HG02840 (cell line): ENCODE measurements around the gene KREMEN1.
"Not testable (repeated sequence)": the region's sequence is repeated elsewhere in the genome, so short reads cannot be mapped to it uniquely, and the experiment has no call there.

Experiments used
- ATAC-seq: cut with Tn5 transposase; IDR thresholded peaks from one replicate; pipeline ENCODE4 v1.9.1; 2021; ENCODE audit warnings: mild to moderate bottlenecking, moderate library complexity, moderate number of reproducible peaks; ENCODE audit not compliant: unreplicated experiment, low FRiP score

The KREMEN1 gene, protein sequence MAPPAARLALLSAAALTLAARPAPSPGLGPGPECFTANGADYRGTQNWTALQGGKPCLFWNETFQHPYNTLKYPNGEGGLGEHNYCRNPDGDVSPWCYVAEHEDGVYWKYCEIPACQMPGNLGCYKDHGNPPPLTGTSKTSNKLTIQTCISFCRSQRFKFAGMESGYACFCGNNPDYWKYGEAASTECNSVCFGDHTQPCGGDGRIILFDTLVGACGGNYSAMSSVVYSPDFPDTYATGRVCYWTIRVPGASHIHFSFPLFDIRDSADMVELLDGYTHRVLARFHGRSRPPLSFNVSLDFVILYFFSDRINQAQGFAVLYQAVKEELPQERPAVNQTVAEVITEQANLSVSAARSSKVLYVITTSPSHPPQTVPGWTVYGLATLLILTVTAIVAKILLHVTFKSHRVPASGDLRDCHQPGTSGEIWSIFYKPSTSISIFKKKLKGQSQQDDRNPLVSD

DNA sequence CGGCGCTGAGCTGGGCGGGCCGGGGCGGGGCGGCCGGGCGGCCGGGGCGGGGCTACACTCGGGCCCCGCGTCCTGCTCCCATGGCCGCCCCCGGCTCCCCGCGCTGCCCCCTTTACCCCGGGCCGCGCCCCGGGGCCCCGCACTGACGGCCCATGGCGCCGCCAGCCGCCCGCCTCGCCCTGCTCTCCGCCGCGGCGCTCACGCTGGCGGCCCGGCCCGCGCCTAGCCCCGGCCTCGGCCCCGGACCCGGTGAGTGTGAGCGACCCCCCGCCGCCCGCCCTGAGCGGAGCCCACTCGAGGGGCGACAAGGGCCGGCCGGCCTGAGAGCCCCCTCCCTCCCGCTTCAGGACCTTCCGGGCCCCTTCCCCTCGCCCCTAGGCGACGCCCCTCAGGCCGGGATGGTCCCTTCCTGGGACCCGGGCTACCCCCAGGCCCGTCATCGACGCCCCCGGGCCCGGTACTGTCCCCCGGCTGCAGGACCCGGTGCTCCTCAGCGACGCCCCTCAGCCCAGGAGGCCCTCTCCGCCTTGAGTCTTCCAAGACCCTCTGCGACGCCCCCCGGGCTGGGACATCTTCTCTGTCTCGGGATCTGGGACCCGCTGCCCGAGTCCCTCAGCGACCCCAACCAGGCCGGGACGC lies at the start of gene KREMEN1:
Gene KREMEN1 (plus strand): TSS at position 57 of the 639 bp plus-strand sequence. CDS start 96 bp downstream, at position 153.
- ATAC-seq, result peak; percentile 18

DNA sequence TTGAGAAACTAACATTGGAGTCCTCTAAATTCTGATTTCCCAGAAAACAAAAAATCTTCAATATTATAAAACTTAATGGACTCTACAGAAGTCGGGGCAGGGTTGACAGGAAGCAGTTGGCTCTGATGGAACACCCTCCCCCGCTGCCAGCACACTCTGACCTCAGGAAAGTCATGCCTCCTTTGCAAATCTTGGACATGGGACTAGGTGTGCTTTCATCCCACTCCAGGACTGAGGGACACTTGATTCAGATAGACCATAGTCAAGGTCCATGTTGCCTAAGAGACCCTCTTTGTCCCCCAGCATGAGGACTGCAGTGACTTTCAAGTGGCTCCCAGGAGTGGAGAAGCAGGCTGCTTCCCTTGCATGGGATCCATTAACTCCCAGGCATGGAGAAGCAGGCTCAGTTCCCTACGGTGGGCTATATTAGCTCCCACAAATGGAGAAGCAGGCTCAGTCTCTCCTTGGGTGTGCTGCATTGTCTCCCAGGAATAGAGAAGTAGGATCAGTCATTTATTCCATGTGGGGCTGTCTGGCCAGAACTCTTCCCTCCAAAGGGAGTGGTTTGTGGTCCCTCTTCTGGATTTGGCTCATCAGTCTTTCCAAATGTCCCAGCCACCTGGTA lies 49.6 kb upstream of the KREMEN1 start:
- ATAC-seq, result no peak

DNA sequence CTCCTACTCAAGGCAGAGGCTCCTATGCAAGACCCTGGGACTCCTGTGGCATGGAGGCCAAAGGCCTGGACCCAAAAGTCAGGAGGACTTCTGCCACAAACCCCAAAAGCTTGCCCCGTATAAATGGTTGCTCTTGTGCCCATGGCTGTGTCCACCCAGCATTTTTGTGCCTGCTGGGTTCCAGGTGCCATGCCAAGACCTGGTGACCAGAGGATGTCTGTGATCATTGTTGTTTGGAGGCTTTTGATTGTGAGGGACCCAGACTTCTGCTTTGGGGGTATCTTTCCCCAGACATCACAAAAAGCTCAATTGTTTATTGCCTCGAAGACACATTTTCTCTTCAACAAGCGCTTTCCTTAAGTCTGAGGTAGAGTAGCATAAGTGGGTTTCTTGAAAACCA lies 46.3 kb upstream of the KREMEN1 start:
- ATAC-seq, result no peak

DNA sequence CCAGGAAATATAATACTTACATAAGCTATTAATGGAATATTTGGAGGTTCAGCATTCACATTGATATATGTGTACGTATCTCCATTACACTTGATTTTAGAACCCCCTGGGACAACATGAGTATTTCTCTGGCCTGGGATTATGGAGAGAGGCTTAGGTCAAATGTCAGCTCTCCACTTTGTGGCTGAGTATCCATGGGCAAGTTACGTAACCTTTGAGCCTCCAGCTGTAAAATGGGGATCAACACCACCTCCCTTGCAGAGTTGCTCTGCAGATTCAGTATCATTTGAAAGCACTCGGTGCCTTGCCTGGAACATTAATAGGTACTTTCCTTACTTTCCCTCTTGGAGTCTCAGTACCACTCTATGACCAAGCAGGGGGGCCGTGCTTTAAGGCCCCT lies 44.4 kb upstream of the KREMEN1 start:
- no peak for ATAC-seq

DNA sequence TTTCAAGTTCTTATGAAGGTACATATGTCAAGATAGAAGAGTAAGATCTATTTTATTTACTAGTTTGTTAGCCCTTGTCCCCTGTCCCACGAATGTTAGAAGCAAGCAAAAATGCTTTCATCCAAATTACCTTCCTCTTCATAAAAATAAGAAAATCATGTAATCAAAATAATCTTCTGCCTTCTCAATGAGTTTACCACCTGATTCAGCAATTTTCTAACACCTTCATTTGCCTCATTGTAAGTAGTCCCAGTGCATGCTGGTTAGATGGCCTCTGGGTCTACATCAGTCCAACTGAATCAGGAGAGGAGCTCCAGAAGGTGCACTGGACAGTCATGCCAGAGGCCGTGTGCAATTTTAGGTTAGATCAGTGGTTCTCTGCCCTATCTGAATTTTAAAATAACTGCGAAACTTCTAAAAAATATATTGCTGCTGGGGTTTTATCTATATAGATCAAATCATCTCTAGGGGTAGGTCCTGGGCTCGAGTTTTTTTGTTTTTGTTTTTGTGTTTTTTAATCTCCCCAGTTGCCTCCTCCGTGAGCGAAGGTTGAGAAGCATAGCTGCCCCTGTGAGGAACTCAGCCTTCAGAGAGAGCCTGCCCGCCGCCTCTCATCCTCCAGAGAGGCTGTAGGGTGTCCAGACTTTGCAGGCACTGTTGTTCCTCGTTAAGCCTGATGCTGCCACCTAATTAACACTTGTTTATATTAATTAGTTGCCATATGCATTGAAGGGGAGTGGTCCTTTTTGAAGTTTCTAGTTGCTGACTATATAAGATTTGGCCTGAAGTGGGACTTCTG lies 43.4 kb upstream of the KREMEN1 start:
- no peak for ATAC-seq

DNA sequence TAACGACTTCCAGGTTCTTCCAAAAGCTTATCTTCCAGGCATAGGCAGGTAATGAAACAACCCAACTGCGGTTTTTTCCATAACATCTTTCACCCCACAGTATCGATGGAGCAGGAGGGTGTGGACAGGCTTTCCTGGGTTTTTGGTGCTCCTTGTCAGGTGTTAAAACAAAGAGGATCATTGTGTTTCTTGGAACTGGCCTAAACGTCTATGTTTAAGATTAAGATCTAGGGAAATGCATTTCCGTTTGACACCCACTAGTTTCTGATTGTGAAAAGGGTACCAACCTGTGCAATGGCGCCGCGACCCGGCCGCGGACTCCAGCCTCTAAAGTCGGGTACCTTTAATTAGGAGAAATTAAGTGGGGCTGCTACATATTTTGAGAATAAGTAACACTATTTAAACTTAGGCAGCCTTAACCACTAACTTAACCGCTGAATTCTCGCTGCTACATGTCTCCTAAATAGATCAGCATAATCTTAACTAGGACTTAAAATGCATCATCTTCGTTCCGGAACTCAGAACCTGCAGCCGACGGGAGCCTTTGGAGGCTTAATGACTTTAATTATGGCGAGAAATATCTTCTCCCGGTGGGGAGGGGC lies 42.7 kb upstream of the KREMEN1 start:
- ATAC-seq, result no peak

DNA sequence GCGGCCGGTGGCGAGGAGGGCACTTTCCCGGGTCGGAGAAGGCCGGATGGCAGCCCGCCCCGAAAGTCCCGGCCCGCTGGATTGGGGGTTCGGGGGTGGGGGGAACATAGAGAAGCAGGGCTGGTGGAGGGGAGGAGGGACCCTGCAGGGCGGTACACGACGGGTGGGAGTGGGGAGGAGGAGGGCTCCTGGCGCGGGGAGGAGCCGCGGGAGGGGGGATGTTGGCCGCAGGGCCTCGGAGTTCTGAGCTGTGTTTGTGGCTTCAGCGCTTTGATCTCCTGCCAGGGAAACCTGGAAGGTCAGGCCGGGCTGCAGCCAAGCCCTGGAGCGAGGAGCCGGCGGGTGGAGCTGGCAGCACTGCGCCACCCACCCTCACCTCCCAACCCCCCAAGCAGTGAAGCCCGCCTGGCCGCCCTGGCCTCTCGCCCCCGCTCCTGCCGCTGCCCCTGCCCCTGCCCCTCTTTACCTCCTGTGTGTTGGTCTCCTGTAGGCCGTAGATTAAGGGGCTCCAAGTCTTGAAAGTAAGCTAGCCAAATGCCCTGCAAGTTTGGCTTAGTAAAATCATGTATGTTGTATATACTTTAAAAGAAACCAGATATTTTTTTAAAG lies 42.1 kb upstream of the KREMEN1 start:
- no peak for ATAC-seq

DNA sequence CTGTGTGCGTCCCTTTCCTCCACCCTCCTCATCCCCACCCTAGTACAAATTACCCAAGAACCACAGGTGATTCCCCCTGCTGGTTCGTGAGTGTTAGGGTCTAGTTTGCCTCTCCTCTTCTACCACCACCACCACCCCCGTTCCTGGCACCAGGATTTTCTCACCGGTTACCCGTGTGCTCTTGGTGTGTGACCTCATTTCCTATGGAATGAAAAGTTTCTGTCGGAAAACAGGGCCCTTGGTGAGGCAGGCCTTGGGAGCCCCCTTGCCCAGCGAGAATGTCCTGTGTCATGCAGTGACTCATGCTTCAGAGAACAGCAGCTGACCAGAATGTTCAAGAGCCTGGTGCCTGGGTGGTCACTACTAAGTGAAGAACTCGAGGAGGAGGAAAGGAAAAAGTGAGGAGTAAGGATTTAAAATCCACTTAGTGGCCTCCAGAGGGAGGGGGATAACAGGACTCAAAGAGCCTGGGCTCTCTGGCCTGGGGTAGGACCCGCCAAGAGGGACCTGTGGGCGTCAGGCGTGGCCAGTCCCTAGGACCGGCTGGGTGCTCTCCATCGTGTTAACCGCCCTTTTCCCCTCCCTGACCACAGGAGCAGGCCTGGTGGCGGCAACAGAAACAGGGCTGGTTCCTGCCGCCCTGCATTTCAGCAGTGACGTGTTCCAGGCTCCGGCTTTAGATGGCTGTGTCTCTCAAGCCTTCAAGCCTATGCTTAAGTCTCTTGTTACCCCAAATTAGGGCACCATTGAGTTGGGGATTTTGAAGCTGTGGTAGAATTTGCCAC lies 41.4 kb upstream of the KREMEN1 start:
- ATAC-seq, result no peak

DNA sequence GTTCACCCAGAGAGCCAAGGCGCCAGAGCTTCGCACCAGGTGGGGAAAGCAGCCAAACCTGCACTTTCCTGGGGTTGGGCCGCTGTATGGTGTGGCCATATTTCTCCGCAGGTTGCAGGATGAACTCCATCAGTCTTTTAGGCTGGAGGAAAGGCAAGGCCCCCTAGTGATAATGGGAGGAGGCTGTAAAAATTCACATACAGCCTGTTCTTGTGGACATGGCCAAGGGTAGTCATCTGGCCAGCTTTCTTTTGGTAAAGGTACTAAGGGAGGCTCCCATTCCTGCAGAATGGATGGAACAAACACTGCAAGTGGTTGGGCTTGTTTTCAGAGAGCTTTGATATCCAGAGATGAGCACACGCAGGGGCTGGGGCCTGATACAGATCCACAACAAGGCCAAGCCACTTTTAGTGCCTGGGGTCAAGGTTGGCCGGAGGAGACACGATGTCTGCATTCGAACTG lies 40.8 kb upstream of the KREMEN1 start:
- ATAC-seq, result no peak

DNA sequence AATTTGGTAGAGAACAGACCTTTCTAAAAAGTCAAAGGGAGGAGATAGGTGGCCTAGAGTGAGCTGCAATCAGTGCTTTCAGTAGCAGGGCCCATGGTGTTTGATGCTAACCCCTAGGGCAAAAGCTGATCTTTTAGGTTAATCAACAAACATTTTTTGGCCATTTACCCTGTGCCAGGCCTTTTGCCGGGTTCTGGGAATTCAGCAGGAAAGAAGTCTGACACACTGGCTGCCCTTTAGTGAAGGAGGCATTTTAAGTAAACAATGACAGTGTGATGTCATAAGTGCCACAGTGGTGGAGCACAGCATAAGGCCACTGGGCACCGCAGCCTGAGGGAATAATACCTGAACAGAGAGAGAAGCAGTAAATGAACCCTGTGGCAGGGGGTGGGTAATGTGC lies 40.3 kb upstream of the KREMEN1 start:
- no peak for ATAC-seq

DNA sequence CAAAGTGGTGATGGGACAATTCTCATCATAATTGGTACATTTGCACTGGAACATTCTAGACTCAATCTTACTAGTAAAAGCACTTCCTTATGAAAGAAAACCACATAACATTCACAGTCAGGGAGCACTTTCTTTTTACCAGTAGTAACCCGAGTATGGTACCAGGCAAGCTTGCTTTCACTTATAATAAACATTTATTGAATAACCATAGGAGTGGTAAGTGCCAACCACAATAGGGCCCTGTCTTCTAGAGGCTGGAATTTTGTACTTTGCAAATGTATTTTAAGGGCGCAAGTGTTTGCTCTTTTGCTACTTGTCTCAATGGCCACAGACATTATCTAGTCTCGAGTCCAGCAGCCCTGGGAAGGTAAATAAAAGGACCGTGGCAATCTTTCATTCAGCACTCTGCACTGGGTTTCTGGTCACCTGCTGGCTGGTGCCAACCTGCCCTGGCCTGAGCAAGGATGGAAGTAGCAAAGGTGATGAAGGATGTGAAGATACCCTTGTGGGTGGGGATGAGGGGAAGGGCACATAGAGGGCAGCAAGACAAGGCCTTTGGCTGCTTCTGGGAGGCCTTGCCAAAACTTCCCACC lies 35.4 kb upstream of the KREMEN1 start:
- no peak for ATAC-seq

DNA sequence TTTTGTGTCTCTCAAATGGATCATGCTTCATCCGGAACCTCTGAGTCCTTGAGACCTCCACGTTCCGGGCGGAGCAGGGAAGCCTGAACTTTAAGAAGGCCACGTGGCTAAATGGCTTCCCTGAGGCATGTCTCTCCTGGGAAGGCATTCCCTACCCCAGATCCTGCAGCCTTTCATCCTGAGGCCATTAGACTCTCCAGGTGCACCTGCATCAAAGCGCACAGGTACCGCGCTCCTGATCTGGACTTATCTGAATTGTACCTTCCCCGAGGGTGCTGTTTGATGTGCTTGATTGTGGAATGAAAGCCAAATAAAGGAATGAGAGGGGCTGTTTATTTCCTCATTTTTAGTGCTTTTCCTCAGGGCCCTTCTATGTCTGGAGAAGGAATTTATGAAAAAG lies 33.7 kb upstream of the KREMEN1 start:
- no peak for ATAC-seq

DNA sequence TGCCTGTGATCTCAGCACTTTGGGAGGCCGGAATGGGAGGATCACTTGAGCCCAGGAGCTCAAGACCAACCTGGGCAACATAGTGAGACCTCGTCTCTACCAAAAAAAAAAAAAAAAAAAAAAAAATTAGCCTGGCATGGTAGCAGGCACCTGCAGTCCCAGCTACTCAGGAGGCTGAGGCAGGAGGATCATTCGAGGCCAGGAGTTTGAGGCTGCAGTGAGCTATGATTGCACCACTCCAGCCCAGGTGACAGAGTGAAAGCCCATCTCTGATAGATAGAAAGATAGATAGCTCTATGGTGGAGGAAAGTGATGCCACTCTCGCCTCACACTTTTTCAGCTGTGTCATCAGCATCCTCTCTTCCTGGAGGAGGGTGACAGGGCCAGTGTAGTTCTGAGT lies 33.2 kb upstream of the KREMEN1 start:
- not testable (repeated sequence) for ATAC-seq

DNA sequence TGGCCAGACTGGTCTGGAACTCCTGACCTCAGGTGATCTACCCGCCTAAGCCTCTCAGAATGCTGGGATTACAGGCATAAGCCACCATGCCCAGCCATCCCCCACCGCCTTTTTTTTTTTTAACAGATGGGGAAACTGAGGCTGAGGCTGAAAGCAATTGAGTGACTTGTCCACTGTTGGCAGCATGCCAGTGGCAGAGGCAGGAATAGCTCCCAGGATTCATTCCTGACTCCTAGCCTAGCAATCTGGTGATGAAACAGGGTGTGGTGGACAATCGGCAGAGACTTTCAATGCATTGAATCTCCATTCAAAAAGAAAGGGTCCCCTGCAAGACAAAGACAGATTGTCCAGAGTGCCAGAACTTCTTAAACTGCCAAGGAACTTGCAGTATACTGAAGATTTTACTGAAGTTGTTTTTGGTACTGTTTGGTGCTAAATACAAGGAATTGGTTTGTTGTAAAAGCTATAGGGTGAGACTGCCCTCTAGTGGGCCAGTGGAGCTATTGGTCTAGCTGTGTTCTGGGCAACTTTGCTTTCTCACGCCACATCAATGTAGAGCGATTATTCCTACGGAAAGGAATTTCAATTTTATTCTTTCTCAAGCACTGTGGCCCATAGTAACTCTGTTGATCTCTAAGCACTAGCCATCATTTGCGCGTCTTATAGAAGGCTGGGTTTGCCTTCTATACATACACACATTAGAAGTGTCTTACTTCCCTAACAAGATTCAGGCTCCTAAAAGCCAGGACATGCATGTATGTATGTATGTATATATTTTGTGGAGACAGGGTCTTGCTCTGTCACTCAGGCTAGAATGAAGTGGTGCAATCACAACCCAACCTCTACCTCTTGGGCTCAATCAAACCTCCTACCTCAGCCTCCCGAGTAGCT lies 32.2 kb upstream of the KREMEN1 start:
- no peak for ATAC-seq

DNA sequence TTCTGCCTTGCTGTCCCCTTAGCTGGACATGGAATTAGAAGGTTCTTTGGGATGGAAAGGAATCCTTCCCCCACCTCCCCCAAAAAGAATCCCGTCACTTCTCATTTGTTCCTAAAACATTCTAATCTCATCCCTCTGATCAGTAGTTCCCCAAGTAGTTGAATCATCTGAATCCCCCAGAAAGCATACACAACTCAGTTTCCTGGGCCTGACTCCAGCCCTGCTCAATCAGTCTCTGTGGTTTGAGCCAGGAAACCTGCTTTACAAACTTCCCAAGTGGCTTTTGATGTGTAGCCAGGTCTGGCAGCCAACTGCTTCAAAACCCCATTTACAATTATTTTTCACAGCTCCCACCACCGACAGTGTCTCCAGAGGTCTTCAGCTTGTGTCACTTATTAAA lies 31.4 kb upstream of the KREMEN1 start:
- ATAC-seq, result no peak

DNA sequence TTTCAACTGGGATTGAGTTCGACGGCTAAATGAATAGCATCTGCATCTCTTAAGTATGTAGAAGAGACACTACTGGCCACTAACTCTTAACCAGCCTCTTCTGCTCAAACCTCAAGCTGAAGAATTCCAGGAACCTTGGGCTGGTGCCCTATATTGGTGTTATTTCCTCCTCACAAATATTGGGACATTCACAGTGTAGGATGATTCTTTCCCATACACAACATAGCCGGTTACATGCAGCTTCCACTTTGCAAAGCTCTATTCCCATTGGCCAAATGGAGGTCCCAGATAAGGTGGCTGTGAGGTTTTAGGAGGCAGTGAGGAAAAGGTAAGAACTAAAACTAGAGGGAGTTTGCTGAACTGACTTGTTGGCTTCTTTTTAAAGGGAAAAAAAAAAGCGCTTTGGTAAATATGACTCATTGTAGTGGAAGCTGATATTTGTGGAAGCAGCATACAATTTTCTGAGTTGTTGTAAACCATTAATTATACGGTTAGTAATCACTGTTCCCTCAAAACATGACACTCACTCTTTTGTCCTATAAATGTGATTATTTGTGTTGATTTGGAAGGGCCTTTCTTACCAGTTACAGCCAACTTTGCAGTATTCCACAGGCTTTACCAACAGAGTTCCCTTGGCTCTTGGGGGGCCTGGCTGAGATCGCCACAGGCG lies 28.8 kb upstream of the KREMEN1 start:
- no peak for ATAC-seq

DNA sequence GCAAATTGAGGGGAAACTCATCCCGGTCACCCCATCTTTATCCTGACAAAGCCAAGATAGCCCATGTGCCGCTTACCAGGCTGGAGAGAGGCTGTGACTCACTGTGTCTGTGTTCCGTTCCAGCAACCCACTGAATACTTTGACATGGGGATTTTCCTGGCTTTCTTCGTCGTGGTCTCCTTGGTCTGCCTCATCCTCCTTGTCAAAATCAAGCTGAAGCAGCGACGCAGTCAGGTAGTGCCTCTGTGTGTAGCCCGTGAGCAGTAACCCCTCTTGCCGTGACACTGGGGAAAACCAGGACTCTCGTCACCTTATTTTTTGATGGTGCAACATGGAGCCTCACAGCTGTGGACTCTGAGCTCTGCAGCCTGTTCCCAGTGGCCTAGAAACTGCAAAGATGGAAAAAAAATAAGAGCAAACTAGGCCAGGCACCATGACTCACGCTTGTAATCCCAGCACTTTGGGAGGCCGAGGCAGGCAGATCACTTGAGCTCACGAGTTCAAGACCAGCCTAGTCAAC lies 28.1 kb upstream of the KREMEN1 start:
- no peak for ATAC-seq
